Naive thymus-derived CD8-positive, alpha-beta T cell (primary cell): ENCODE measurements around the gene LAMTOR4. TPM values are rescaled to one million over a fixed set of nuclear protein-coding genes. Genes with fewer than 3 reads are reported as not detected.
"Not testable (repeated sequence)": the region's sequence is repeated elsewhere in the genome, so short reads cannot be mapped to it uniquely, and the experiment has no call there.

Experiments used
- ATAC-seq, 2 donors: fragments of 150-1000 bp; cut with Tn5 transposase in 1 of 2; sonication (Bioruptor Pico), chemical (Tn5 transposase) in 1 of 2; 1 replicate in 1 of 2; 2 replicates in 1 of 2; pipeline ENCODE4 v1.10.0; 2021; ENCODE audit warnings: mild to moderate bottlenecking in 2 of 2, moderate library complexity in 2 of 2
- POLR2A ChIA-PET: fragments of 350-600 bp; sonication (Branson Sonifier 250); formaldehyde crosslinking; loops from one replicate; lab custom pipeline; 2021; ENCODE audit warnings: antibody characterized with exemption; lab: Charles Lee
- DNase-seq, 10 donors: peaks; one replicate each; pipeline versions ENCODE4 v3.0.0 to v3.0.0-alpha.2; 2020 to 2022
- H3K27ac Mint-ChIP-seq, 10 donors: one replicate each; pipeline ENCODE4 v1.8.0; 2020 to 2022; ENCODE audit warnings: mild to moderate bottlenecking in 10 of 10, mixed read lengths in 10 of 10, moderate library complexity in 4 of 10, inconsistent platforms in 1 of 10
- H3K27me3 Mint-ChIP-seq, 5 donors: one replicate each; pipeline ENCODE4 v1.8.0; 2021 to 2022; ENCODE audit warnings: mixed read lengths in 5 of 5
- H3K36me3 Mint-ChIP-seq, 3 donors: one replicate each; pipeline ENCODE4 v1.8.0; 2020 to 2022; ENCODE audit warnings: mixed read lengths in 3 of 3, mild to moderate bottlenecking in 2 of 3, inconsistent platforms in 1 of 3
- H3K4me1 Mint-ChIP-seq, 4 donors: one replicate each; pipeline ENCODE4 v1.8.0; 2021 to 2022; ENCODE audit warnings: mixed read lengths in 4 of 4
- H3K4me3 Mint-ChIP-seq, 10 donors: one replicate each; pipeline ENCODE4 v1.8.0; 2020 to 2022; ENCODE audit warnings: mild to moderate bottlenecking in 10 of 10, mixed read lengths in 10 of 10, moderate library complexity in 6 of 10, inconsistent platforms in 1 of 10
- H3K9me3 Mint-ChIP-seq, 9 donors: one replicate each; pipeline ENCODE4 v1.8.0; 2020 to 2022; ENCODE audit warnings: mixed read lengths in 9 of 9, mild to moderate bottlenecking in 3 of 9, inconsistent platforms in 1 of 9, moderate library complexity in 1 of 9
- polyA plus RNA-seq, 3 donors: library from polyadenylated mRNA; unstranded; fragments of 300-500 nt; fragmentation: Illumina TruSeq; gene quantifications; one replicate each; pipeline ENCODE4 v1.2.3, GENCODE V29; 2021
- total RNA-seq, 8 experiments: library from RNA in 2 of 8; stranded (reverse) in 2 of 8; gene quantifications; one replicate each; pipeline ENCODE4 v1.2.3 and lab custom pipeline; 2021 to 2026

The LAMTOR4 gene
- total and polyA plus RNA-seq, 5 experiments from 2014 or later: 170 to 435 (median 403) TPM

DNA sequence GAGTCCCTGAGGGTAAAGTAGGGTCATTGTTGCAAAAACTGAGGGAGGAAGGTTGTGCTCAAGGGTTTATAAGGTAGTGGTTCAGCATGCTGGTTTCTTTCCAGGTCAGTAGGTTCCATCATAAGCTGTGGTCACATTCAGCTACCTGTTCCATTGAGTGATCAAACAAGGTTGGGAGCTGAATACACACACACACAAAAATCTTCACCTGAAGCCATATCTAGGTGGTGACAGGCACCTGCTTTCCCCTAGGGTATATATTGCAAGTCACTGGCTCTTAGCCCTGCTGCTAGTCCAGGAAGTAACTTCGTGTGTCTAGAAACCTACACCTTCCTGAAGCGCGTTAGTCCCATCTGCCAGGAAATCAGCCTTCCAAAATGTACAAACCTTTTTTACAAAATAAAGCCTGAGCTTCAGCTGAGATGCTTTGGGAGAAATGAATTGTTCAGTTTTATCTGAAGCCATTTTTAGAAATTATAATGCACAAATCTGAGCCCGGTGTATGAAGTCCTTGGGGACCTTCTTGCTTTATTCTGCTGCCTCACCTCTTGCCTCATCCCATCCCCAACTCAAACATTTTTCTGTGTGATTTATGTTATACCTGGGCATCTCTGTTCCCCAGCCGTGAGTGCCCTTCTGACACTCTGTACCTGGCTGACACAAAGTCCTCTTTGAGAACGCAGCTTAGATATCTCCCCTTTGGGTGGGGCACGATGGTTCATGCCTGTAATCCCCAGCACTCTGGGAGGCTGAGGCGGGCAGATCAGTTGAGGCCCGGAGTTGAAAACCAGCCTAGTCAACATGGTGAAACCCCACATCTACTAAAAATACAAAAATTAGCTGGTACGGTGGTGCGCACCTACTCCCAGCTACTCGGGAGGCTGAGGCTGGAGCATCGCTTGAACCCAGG lies 10.6 kb upstream of the LAMTOR4 start:
- ATAC-seq (peak; percentile 47 to 71), DNase-seq (peak in 1 of 10 donors; percentile 32)
- Mint-ChIP-seq H3K27me3 (no peaks in the 10 kb centered on the region), H3K4me3 (peak overlapping the region in 3 of 10 donors; percentile 12 to 49 (median 29)), H3K36me3 (no peaks in the 10 kb centered on the region), H3K4me1 (peaks cover 0 to 22% (median 9%) of the 10 kb centered on the region in 4 donors), H3K9me3 (no peaks in the 10 kb centered on the region), H3K27ac (peak overlapping the region in 8 of 10 donors; percentile 69 to 88 (median 79))
- POLR2A ChIA-PET: interaction anchor here (0.6 to 2.5 kb wide), 12 partner anchors 10 to 157 kb away, joined by 3 to 9 read pairs (median 5); partner anchors contain the start of genes GPC2, LAMTOR4, PVRIG and STAG3

DNA sequence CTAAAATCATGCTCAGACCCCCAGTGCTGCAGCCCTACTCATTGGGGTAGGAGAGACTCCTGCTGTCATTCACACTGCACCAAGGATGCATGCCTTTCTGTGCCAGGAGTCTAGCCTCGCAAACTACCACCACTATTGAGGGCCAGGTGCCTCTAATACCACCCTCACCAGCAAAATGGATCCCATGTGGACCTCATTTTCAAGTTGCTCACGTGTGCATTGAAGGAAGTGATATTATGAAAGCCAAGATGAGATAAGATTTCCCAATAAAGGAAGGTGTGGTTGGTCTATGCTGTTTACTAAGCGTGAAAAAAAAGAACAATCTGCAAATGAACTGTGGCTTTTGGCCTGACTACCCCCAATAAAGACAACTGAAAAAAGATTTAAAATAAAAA lies 7.2 kb upstream of the LAMTOR4 start:
- ATAC-seq (no peak), DNase-seq (no peak)
- Mint-ChIP-seq H3K36me3 (no peaks in the 10 kb centered on the region), H3K4me1 (peaks cover 0 to 22% (median 9%) of the 10 kb centered on the region in 4 donors), H3K9me3 (no peaks in the 10 kb centered on the region), H3K27me3 (no peaks in the 10 kb centered on the region), H3K27ac (peak overlapping the region in 1 of 10 donors; percentile 4), H3K4me3 (no peak overlapping the region)
- POLR2A ChIA-PET: interaction anchor here (0.6 to 1.5 kb wide), 3 partner anchors 12 to 113 kb away, joined by 6 to 7 read pairs (median 6); no protein-coding TSS in a partner anchor

DNA sequence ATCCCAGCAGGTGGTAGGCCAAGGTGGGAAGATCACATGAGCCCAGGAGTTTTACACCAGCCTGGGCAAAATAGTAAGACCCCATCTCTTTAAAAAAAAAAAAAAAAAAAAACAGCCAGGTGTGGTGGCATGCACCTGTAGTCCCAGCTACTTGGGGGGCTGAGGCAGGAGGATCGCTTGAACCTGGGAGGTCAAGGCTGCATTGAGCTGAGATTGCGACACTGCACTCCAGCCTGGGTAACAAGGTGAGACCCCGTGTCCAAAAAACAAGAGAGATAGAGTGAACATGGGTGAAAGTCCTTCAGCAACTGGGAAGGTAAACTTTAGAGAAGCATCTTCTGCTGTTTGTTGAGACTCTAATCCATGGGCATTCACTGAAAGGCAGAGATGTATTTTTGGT lies 6.3 kb upstream of the LAMTOR4 start:
- Mint-ChIP-seq H3K9me3 (no peaks in the 10 kb centered on the region), H3K36me3 (no peaks in the 10 kb centered on the region), H3K27me3 (no peaks in the 10 kb centered on the region), H3K27ac (peak overlapping the region in 1 of 10 donors; percentile 43), H3K4me1 (peaks cover 0 to 22% (median 9%) of the 10 kb centered on the region in 4 donors), H3K4me3 (no peak overlapping the region)
- ATAC-seq (no peak), DNase-seq (no peak)
- POLR2A ChIA-PET: interaction anchor here (0.7 to 1.5 kb wide), 6 partner anchors 11 to 530 kb away, joined by 3 to 10 read pairs (median 6); partner anchors contain the start of gene GAL3ST4

DNA sequence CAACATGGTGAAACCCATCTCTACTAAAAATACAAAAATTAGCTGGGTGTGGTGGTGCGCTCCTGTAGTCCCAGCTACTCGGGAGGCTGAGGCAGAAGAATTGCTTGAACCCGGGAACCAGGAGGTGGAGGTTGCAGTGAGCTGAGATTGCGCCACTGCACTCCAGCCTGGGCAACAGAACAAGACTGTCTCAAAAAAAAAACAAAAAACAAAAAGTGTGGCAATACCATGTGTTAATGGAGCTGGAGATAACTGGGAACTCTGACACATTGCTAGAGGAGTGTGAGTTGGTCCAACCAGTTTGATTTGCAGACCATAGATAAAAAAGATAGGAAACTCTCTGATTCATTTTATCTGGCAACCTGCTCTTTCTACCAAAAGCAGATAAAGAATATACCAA lies 2.4 kb upstream of the LAMTOR4 start:
- ATAC-seq: not testable (repeated sequence)
- H3K4me1 Mint-ChIP-seq: peaks cover 13 to 28% (median 21%) of the 10 kb centered on the region in 4 donors

DNA sequence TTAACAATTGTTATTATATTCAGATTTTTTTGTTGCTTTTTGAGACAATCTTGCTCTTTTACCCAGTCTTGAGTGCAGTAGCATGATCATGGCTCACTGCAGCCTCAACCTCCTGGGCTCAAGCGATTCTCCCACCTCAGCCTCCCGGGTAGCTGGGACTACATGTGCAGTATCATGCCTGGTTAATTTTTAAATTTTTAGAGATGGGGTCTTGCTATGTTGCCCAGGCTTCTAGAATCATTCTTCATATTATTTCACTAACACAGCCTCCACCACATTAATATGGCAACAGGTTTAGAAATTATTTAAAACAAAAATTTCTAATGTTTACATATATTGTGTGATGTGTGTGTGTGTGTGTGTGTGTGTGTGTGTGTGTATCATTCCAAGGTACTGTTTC lies 1.4 kb upstream of the LAMTOR4 start:
- peak overlapping the region in 1 of 10 donors; percentile 4 for H3K4me3 Mint-ChIP-seq
- peak overlapping the region in 2 of 10 donors; percentile 74 to 96 for H3K27ac Mint-ChIP-seq
- peaks cover 0 to 16% (median 3%) of the 10 kb centered on the region in 3 donors for H3K36me3 Mint-ChIP-seq
- H3K9me3 Mint-ChIP-seq: no peaks in the 10 kb centered on the region
- POLR2A ChIA-PET: interaction anchor here (0.7 to 16.1 kb wide), 11 partner anchors 17 to 222 kb away, joined by 3 to 358 read pairs (median 4); partner anchors contain the start of genes CNPY4, GAL3ST4, GPC2 and MBLAC1
- ATAC-seq: no peak
- DNase-seq: no peak
- peaks cover 14 to 33% (median 29%) of the 10 kb centered on the region in 4 donors for H3K4me1 Mint-ChIP-seq
- no peaks in the 10 kb centered on the region for H3K27me3 Mint-ChIP-seq

More for the DNA sequence above, 2.4 kb upstream of the LAMTOR4 start:
- not testable (repeated sequence) for H3K27me3 Mint-ChIP-seq, H3K9me3 Mint-ChIP-seq, H3K36me3 Mint-ChIP-seq, H3K4me3 Mint-ChIP-seq, DNase-seq
- H3K27ac Mint-ChIP-seq: peak overlapping the region in 2 of 10 donors; percentile 29
- POLR2A ChIA-PET: interaction anchor here (0.7 to 16.1 kb wide), 2 partner anchors 10 to 18 kb away, joined by 5 to 358 read pairs; partner anchors contain the start of genes GAL3ST4 and TRAPPC14

DNA sequence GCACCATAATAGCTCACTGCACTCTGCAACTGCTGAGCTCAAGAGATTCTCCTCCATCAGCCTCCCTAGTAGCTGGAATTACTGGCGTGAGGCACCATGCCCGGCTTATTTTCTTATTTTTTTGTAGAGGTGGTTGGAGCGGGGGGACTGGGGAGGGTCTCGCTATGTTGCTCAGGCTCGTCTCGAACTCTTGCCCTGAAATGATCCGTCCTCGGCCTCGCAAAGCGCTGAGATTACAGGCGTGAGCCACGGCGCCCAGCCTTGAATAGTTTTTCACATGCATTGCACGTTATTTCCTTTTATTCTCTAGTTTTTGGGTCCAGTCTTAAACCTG lies 526 bp upstream of the LAMTOR4 start:
- Mint-ChIP-seq H3K36me3 (peaks cover 0 to 26% (median 7%) of the 10 kb centered on the region in 3 donors), H3K4me3 (peak overlapping the region; percentile 89 to 99 (median 94)), H3K27me3 (no peaks in the 10 kb centered on the region), H3K27ac (peak overlapping the region; percentile 96 to 99 (median 98)), H3K4me1 (peaks cover 19 to 42% (median 36%) of the 10 kb centered on the region in 4 donors), H3K9me3 (no peaks in the 10 kb centered on the region)
- POLR2A ChIA-PET: interaction anchor here (0.6 to 16.1 kb wide), 34 partner anchors 9 to 1104 kb away, joined by 3 to 358 read pairs (median 4); partner anchors contain the start of genes CNPY4, GAL3ST4, GPC2 and MBLAC1
- no peak for DNase-seq
- peak; percentile 6 to 24 for ATAC-seq

DNA sequence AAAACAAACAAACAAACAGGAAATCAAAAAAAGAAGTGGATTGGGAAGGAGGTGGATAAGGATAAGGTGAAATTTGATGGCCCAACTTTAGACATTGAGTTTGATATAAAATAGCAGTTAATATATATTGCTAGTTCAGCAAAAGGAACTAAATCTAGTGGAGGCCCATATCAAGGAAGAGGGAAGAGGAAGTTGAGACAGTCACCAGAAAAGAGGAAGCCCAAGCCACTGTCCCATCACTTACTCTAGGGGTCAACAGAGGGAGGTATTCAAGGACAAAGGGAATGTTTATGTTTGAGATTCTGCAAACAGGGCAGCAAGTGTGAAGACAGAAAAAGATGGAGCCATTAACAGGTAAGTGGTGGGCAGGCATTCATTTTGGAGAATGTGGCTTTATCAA lies 3.7 kb downstream of the LAMTOR4 start:
- peak overlapping the region; percentile 48 to 91 (median 85) for H3K27ac Mint-ChIP-seq
- DNase-seq: no peak
- ATAC-seq: no peak
- H3K9me3 Mint-ChIP-seq: no peaks in the 10 kb centered on the region
- H3K27me3 Mint-ChIP-seq: no peaks in the 10 kb centered on the region
- H3K36me3 Mint-ChIP-seq: peaks cover 0 to 60% (median 9%) of the 10 kb centered on the region in 3 donors
- peaks cover 27 to 75% (median 61%) of the 10 kb centered on the region in 4 donors for H3K4me1 Mint-ChIP-seq
- H3K4me3 Mint-ChIP-seq: peak overlapping the region in 5 of 10 donors; percentile 28 to 66 (median 51)
- POLR2A ChIA-PET: interaction anchor here (0.7 to 17.8 kb wide), 5 partner anchors 10 to 601 kb away, joined by 3 to 358 read pairs (median 6); partner anchors contain the start of genes FAM200A, GAL3ST4, GPC2 and STAG3

DNA sequence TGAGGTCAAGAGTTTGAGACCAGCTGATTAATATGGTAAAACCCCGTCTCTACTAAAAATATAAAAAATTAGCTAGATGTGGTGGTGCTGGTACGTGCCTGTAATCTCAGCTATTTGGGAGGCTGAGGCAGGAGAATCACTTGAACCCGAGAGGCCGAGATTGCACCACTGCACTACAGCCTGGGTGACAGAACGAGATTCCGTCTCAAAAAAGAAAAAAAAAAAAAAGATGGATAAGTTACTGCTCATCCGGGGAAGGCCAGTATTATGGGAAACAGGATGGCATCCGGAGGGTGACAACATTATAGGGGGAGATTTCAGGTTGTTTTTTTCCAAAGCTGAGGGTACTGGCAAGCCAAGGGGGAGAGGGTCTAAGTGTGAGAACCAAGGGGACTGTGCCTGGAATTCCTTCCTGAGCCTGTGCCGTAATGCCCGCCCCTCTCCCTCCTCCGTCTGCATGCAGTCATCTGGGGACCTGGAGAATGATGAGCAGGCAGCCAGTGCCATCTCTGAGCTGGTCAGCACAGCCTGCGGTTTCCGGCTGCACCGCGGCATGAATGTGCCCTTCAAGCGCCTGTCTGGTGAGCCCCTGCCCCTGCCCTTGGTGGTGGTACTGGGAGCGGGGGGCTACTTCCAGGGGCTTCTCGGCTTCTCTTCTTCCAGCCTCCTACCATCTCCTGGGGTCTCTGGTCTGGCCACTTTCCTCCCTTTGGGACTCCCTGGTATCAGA lies 4.4 kb downstream of the LAMTOR4 start:
- Mint-ChIP-seq H3K36me3 (peaks cover 0 to 63% (median 9%) of the 10 kb centered on the region in 3 donors), H3K4me1 (peaks cover 30 to 78% (median 65%) of the 10 kb centered on the region in 4 donors), H3K27me3 (no peaks in the 10 kb centered on the region), H3K4me3 (peak overlapping the region in 1 of 10 donors; percentile 15), H3K27ac (peak overlapping the region in 9 of 10 donors; percentile 31 to 91 (median 85)), H3K9me3 (no peaks in the 10 kb centered on the region)
- ATAC-seq (no peak), DNase-seq (no peak)
- POLR2A ChIA-PET: interaction anchor here (1.8 to 17.8 kb wide), 3 partner anchors 11 to 26 kb away, joined by 6 to 358 read pairs (median 187); partner anchors contain the start of genes GAL3ST4, GPC2, STAG3 and TRAPPC14

DNA sequence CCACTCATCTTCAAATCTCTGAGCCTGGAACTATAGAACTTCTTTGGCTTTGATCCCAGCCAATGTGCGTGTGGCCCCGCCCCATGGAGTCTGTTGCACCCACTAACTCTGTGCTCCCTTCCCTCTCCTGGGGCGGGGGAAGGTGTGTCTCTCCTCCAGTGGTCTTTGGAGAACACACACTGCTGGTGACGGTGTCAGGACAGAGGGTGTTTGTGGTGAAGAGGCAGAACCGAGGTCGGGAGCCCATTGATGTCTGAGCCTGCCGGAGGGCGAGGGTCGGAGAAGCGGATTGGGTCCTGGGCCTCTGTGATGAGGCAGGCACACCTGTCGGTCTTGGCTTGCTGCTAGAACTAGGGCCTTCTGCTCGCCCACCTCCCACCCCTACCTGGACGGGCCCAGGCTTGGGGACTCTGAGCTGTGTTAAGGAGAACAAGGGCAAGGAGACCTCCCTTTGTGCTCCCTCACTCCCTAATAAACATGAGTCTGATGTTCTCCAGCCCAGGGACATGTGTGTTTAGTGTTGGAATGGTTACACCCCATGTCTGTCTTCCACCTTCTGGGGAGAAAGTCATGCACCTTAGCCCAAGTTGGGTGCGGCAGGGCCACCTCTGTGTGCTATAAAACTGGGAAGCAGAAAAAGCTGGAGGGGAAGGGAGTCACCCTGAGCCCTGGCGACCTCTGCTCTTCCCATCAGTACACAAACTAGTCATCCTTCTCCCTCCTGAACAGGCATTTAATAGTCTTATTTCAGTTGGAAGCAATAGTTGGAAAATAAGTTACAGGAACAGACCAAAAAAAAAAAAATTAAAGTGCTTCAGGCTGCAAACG lies 5.2 kb downstream of the LAMTOR4 start:
- Mint-ChIP-seq H3K27ac (peak overlapping the region; percentile 41 to 83 (median 68)), H3K9me3 (no peaks in the 10 kb centered on the region), H3K36me3 (peaks cover 0 to 63% (median 9%) of the 10 kb centered on the region in 3 donors), H3K4me3 (peak overlapping the region in 2 of 10 donors; percentile 15 to 62), H3K4me1 (peaks cover 23 to 74% (median 61%) of the 10 kb centered on the region in 4 donors), H3K27me3 (no peaks in the 10 kb centered on the region)
- POLR2A ChIA-PET: interaction anchor here (1.8 to 17.8 kb wide), 3 partner anchors 11 to 25 kb away, joined by 6 to 358 read pairs (median 187); partner anchors contain the start of genes GAL3ST4, GPC2, STAG3 and TRAPPC14
- DNase-seq (no peak), ATAC-seq (no peak)

DNA sequence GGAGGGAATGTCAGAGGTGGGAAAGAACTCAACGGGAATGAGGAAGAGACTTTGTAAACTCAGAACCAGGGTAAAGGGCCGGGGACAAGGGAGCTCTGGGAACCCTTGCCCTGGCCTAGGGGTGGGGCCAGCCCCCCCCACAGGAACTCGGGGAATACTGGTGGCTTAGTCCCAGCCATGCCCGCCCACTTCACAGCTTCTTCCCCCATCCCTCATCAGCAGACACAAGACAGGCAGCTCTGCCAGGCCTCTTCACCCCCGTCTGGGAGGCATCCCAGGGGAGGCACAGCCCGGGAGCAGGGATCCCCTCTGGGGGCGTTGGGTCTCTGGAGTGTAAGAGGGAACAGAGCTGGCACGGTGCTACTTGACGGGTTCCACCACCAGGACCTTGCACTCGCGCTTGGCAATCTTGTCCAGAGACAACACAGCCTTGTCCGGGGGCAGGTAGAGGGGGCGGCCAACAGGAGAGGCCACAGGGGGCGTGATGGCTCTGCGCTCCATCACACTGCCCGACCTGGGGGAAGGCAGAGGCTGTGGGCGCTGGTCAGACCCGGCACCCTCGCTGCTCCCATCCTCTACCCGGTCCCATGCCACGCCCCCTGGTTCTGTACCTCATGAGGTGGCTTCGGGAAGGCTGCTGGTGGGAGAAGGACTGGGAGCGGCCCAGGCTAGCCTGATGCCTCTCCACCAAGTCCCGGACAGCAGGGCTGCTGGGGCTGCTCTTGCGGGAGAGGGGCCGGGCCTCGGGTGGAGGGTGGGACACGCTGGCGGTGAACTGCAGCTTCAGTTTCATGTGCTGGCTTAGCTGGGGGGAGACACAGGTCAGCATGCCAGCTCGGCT lies 6.2 kb downstream of the LAMTOR4 start:
- no peak for DNase-seq
- POLR2A ChIA-PET: interaction anchor here (1.0 to 17.8 kb wide), 4 partner anchors 10 to 117 kb away, joined by 3 to 358 read pairs (median 95); partner anchors contain the start of genes GAL3ST4, GPC2, STAG3 and TRAPPC14

More for the DNA sequence above, 6.2 kb downstream of the LAMTOR4 start:
- Mint-ChIP-seq H3K9me3 (no peaks in the 10 kb centered on the region), H3K27ac (peak overlapping the region in 5 of 10 donors; percentile 63 to 90 (median 70)), H3K4me3 (peak overlapping the region in 3 of 10 donors; percentile 13 to 33 (median 29)), H3K4me1 (peaks cover 23 to 74% (median 66%) of the 10 kb centered on the region in 4 donors), H3K27me3 (no peaks in the 10 kb centered on the region), H3K36me3 (peaks cover 0 to 63% (median 9%) of the 10 kb centered on the region in 3 donors)
- ATAC-seq: no peak
